ENCODE results near the gene ZNF319. TPM values are rescaled to one million over a fixed set of nuclear protein-coding genes. Genes with fewer than 3 reads are reported as not detected.

The ZNF319 gene
- polyA plus RNA-seq, 1 donor (not counting 4 experiments of a cell fraction or from before 2014, with no cell fraction given), result 3.3 TPM

DNA sequence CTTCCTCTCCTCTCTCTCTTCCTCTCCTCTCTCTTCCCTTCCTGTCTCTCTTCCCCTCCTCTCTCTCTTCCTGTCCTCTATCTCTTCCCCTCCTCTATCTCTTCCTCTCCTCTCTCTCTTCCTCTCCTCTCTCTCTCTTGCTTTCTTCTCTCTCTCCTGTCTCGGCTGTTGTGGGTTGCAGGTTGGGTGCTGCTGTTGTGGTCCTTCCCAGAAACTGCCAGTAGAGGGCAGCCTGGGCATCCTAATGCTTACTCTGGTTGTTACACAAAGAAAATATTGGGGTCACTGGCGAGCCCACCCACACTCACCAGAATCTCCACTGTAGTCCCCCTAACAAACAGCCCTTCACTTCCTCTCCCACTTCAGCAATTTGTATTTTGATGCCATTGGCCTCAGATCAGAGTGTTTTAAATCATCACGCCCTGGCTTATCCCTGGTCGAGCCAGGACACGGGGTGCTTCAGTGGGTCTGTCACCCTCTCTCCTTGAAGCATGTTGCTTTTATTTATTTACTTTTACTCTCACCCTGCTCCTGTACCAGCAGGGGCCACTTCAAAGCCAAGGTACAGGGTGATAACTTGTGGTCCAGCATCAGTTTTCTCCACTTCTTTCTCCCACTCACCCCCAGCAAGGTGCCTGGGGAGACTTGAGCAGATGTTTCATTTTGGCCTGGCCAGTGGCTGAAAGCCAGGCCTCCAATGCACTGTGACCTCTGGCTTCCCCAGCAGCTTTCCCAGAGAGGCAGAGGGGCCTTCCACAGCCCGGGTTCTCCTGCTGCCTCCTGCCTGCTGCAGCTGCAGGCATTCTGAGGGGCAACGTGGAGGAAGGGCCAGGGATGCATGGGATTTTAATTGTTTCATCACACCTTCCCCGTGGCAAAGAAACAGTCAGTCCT is 20.4 kb upstream of the ZNF319 start:
- dilution Hi-C loops (cut with MboI; ENCODE audit: extremely low pct_ligation_motif_present, low sequenced_read_pairs), result no loop called here
- peaks cover 5% of the 10 kb centered on the region for H4K20me1 ChIP-seq (ENCODE audit: control insufficient read depth, extremely low read depth, insufficient read depth, low read length)
- TF ChIP-seq CTCF (optimal IDR thresholded peaks at IDR 0.05 in 1 of 3, IDR thresholded peaks at IDR 0.05 in 1 of 3, conservative IDR thresholded peaks at IDR 0.05 in 1 of 3; ENCODE audit: extremely low read depth in 1 of 3, insufficient read depth in 2 of 3, low read length in 3 of 3) (peak; percentile 76 to 84 (median 80)), EZH2 (IDR thresholded peaks at IDR 0.05; ENCODE audit: low read length) (no peak)
- DNase-seq (ENCODE audit: low read depth, low spot score) (no peak), FAIRE-seq (no peak)
- H3K79me2 ChIP-seq (ENCODE audit: control insufficient read depth, insufficient read depth, low read length), result no peaks in the 10 kb centered on the region
- peaks cover 28% of the 10 kb centered on the region for H3K4me1 ChIP-seq (ENCODE audit: control insufficient read depth, extremely low read depth, insufficient read depth, low read length)
- no peak overlapping the region for H2AFZ ChIP-seq (ENCODE audit: control insufficient read depth, low read length)
- H3K9ac ChIP-seq (ENCODE audit: control insufficient read depth, extremely low read depth, insufficient read depth, low read length), result no peak overlapping the region
- H3K9me1 ChIP-seq (ENCODE audit: control insufficient read depth, extremely low read depth, insufficient read depth, low read length), result no peaks in the 10 kb centered on the region
- H3K4me3 ChIP-seq (ENCODE audit: control insufficient read depth in 2 of 3, extremely low read depth in 1 of 3, insufficient read depth in 2 of 3, low read depth in 1 of 3, low read length in 3 of 3), result no peak overlapping the region
- H3K27ac ChIP-seq (ENCODE audit: control insufficient read depth, insufficient read depth, low read length), result no peak overlapping the region
- no peaks in the 10 kb centered on the region for H3K27me3 ChIP-seq (ENCODE audit: control insufficient read depth, extremely low read depth, insufficient read depth, low read length)
- H3K4me2 ChIP-seq (ENCODE audit: control insufficient read depth, extremely low read depth, insufficient read depth, low read depth, low read length), result no peak overlapping the region
- no peaks in the 10 kb centered on the region for H3K9me3 ChIP-seq (ENCODE audit: control insufficient read depth, low read depth, low read length)
- peaks cover 15 to 20% of the 10 kb centered on the region in 2 experiments for H3K36me3 ChIP-seq (ENCODE audit: control insufficient read depth in 2 of 2, extremely low read depth in 1 of 2, insufficient read depth in 2 of 2, low read length in 2 of 2)

DNA sequence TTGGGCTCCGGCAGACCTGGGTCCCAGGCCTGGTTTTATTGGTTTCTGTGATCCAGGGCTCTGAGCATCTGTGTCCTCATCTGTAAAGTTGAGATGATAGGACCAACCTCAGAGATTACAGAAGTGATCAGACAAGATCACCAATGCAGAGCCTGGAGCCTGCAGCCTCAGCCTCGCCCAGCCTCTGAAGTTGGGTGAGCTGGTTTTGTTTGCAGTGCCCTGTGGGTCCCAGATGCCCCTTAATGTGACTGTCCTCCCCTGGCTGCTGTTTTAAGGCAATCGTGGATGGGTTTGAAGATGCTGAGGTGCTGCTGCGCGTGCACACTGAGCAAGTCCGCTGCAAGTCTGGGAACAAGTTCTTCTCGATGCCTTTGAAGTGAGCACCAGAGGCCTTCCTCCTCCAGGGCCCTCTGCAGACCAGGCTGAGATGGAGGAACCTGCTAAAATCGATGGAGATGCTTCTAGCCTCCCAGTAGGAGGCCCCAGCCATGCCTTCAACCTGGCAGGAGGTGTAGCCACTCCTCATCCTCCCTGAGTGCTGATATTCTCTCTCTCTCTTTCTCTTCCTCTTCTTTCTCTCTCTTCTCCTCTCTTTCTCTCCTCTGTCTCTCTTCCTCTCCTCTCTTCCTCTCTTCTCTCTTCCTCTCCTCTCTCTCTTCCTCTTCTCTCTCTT is 19.5 kb upstream of the ZNF319 start:
- FAIRE-seq (no peak), DNase-seq (ENCODE audit: low read depth, low spot score) (no peak)
- peaks cover 3% of the 10 kb centered on the region for H3K9me1 ChIP-seq (ENCODE audit: control insufficient read depth, extremely low read depth, insufficient read depth, low read length)
- H3K9ac ChIP-seq (ENCODE audit: control insufficient read depth, extremely low read depth, insufficient read depth, low read length), result no peak overlapping the region
- TF ChIP-seq EZH2 (IDR thresholded peaks at IDR 0.05; ENCODE audit: low read length) (no peak), CTCF (optimal IDR thresholded peaks at IDR 0.05 in 1 of 3, IDR thresholded peaks at IDR 0.05 in 1 of 3, conservative IDR thresholded peaks at IDR 0.05 in 1 of 3; ENCODE audit: extremely low read depth in 1 of 3, insufficient read depth in 2 of 3, low read length in 3 of 3) (no peak)
- no peaks in the 10 kb centered on the region for H3K27me3 ChIP-seq (ENCODE audit: control insufficient read depth, extremely low read depth, insufficient read depth, low read length)
- H3K9me3 ChIP-seq (ENCODE audit: control insufficient read depth, low read depth, low read length), result no peaks in the 10 kb centered on the region
- H4K20me1 ChIP-seq (ENCODE audit: control insufficient read depth, extremely low read depth, insufficient read depth, low read length), result peaks cover 5% of the 10 kb centered on the region
- H3K79me2 ChIP-seq (ENCODE audit: control insufficient read depth, insufficient read depth, low read length), result no peaks in the 10 kb centered on the region
- H3K36me3 ChIP-seq (ENCODE audit: control insufficient read depth in 2 of 2, extremely low read depth in 1 of 2, insufficient read depth in 2 of 2, low read length in 2 of 2), result peaks cover 15 to 20% of the 10 kb centered on the region in 2 experiments
- H3K27ac ChIP-seq (ENCODE audit: control insufficient read depth, insufficient read depth, low read length), result no peak overlapping the region
- dilution Hi-C loops (cut with MboI; ENCODE audit: extremely low pct_ligation_motif_present, low sequenced_read_pairs), result no loop called here
- H3K4me1 ChIP-seq (ENCODE audit: control insufficient read depth, extremely low read depth, insufficient read depth, low read length), result peaks cover 24% of the 10 kb centered on the region
- H3K4me3 ChIP-seq (ENCODE audit: control insufficient read depth in 2 of 3, extremely low read depth in 1 of 3, insufficient read depth in 2 of 3, low read depth in 1 of 3, low read length in 3 of 3), result no peak overlapping the region
- H3K4me2 ChIP-seq (ENCODE audit: control insufficient read depth, extremely low read depth, insufficient read depth, low read depth, low read length), result no peak overlapping the region
- no peak overlapping the region for H2AFZ ChIP-seq (ENCODE audit: control insufficient read depth, low read length)

Data from keratinocyte (primary cell).